Ecto neural progenitor cell (in vitro differentiated cells): ENCODE measurements around the gene CPSF6.
"Not testable (repeated sequence)": the region's sequence is repeated elsewhere in the genome, so short reads cannot be mapped to it uniquely, and the experiment has no call there.

Experiments used
- DNase-seq: peaks from one replicate; pipeline ENCODE4 v3.0.0-alpha.2; 2018; ENCODE audit warnings: low spot score

The CPSF6 gene, protein sequence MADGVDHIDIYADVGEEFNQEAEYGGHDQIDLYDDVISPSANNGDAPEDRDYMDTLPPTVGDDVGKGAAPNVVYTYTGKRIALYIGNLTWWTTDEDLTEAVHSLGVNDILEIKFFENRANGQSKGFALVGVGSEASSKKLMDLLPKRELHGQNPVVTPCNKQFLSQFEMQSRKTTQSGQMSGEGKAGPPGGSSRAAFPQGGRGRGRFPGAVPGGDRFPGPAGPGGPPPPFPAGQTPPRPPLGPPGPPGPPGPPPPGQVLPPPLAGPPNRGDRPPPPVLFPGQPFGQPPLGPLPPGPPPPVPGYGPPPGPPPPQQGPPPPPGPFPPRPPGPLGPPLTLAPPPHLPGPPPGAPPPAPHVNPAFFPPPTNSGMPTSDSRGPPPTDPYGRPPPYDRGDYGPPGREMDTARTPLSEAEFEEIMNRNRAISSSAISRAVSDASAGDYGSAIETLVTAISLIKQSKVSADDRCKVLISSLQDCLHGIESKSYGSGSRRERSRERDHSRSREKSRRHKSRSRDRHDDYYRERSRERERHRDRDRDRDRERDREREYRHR

GRCh38 chr12:69239352-69239921, at the start of gene CPSF6:
TSS of gene CPSF6 (plus strand) at chr12:69239569. CDS start at chr12:69239647, 78 bp downstream.
- peak; percentile 99 for DNase-seq

DNA sequence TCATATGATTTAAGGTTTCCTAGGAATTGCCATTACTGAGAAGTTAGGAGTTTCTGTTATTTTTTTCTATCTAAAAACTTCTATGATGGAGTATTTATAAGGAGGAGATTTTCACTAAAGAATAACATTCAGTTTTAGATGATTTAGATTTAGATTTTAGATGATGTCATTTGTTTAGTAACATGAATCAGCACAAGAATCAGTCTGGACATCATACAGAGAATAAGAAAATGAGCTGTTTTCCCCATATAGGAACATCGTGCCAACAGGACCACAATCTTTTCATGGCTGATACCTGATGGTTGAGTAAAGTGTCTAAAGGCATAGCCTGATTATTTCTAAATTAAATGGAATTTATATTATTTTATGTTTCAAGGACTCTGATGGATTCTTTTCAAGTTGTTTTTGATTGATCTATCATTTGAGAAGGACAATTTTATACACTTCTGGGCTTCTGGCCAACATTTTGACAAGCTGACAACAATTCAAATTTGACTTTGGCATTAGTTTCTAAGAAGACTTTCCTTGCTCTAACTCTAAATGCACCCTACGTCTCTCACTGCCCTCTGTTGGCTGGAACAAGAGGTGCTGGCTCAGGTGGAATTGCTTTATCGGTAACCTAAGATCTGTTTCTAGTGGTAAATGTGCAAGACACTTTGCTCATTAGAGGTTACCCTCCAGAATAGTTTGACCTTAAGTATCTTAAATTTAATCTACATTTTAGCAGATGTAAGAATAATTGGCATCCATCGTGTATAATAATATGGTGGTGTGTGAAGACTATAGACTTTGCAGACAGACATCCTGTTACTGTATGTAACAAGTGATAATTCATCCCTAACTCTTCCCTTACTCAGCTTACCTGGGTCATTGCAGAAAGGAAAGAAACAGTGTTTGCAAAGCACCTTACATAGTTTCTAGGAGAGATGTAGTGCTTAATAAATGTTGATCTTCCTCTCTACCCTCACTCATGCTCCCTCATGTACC, 42.8 kb upstream of the CPSF6 start:
- no peak for DNase-seq

GRCh38 chr12:69199976-69200375, 39.4 kb upstream of the CPSF6 start:
- not testable (repeated sequence) for DNase-seq

- DNase-seq, result no peak
Observed at GRCh38 chr12:69204191-69204590, 35.2 kb upstream of the CPSF6 start.

DNA sequence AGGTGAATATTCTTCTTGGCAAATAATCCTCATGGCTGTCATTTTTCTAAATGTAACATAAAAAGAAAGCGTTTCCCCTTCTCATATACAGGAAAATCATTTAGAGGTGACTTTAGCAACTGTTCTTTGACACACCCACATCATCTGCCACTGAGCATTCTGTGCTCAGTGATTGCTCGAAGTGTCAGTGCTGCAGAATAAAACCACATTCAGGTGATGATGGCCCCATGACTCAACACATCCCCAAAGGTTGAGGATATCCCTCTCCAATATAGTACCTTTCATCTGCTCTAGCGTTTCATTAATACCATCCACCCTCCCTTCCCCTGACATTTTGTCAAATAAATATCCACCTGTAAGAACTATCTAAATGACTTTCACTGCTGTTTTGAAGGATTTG, 28.7 kb upstream of the CPSF6 start:
- DNase-seq, result no peak

GRCh38 chr12:69211160-69211559, 28.2 kb upstream of the CPSF6 start:
- DNase-seq, result no peak

GRCh38 chr12:69214169-69214568, 25.2 kb upstream of the CPSF6 start:
- DNase-seq, result no peak

GRCh38 chr12:69225251-69225910, 14.0 kb upstream of the CPSF6 start:
- no peak for DNase-seq

GRCh38 chr12:69231479-69231878, 7.9 kb upstream of the CPSF6 start:
- DNase-seq, result no peak

- DNase-seq, result no peak
Observed at GRCh38 chr12:69238589-69239351, 599 bp upstream of the CPSF6 start.

GRCh38 chr12:69239922-69240630, 707 bp downstream of the CPSF6 start:
- DNase-seq, result peak; percentile 80

GRCh38 chr12:69240631-69240995, 1.2 kb downstream of the CPSF6 start:
- no peak for DNase-seq

- no peak for DNase-seq
Observed at GRCh38 chr12:69241438-69242092, 2.2 kb downstream of the CPSF6 start.

GRCh38 chr12:69243099-69244084, 4.0 kb downstream of the CPSF6 start:
- no peak for DNase-seq

DNA sequence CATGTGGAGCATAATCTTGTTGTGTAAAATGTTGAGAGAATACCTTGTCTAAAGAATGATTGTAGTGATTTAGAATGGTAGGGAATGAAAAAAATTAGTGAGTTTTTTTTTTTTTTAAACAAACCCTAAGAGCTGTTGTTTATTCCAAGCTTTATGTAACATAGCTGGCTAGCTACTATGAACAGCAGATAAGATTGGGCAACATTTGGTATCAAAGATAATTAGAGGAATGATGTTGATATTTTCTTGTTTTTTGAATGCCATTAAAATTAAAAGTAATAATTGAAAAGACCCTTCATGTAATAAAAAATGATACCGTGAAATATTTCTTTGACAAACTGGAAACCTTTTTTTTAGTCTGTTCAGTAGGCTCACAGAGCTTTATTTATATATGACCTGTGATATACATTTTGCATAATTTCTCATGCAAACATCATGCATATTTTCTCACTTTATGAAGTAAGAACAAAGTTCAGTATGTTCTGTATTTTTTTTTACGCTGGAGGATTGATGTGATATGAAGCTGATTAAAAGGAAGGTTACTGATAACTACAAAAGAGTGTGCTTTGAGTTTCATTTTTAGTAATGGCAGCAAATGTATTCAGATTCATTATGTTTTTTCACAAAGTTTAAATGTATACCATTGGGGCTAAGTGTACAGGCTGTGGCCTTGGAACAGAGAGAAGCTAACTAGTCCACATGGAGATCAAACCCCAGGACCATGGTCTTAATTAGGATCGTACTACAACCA, 8.1 kb downstream of the CPSF6 start:
- DNase-seq, result no peak

DNA sequence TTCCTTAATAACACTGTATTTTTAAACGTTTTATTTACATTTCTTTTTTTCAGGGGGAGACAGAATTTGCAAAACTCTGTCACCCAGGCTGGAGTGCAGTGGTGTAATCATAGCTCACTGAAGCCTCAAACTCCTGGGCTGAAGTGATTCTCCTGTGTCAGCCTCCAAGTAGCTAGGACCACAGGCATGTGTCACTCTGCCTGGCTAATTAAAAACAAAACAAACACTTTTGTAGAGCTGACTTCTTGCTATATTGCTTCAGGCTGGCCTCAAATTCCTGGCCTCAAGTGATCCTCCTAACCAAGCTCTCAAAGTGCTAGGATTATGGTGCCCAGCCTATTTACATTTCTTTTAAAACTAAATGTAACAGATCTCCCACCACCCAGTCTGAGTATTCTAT, 12.7 kb downstream of the CPSF6 start:
- no peak for DNase-seq

- no peak for DNase-seq
Observed at GRCh38 chr12:69254046-69254445, 14.7 kb downstream of the CPSF6 start.

- DNase-seq, result no peak
Observed at GRCh38 chr12:69254862-69255261, 15.5 kb downstream of the CPSF6 start.
